ENCODE data around the gene GDI1. TPM values are rescaled to one million over a fixed set of nuclear protein-coding genes. Genes with fewer than 3 reads are reported as not detected.
"Not testable (repeated sequence)": the region's sequence is repeated elsewhere in the genome, so short reads cannot be mapped to it uniquely, and the experiment has no call there.

Gene GDI1
- total RNA-seq, result 10 to 100 TPM; 87.0 to 97.3 TPM

GRCh38 chrX:154436983-154437752 lies at the start of gene GDI1:
TSS of gene GDI1 (plus strand) at chrX:154437154. CDS start at chrX:154437255, 101 bp downstream.
- POLR2A ChIA-PET, result no interaction called here
- CTCF ChIA-PET, result no interaction called here

DNA sequence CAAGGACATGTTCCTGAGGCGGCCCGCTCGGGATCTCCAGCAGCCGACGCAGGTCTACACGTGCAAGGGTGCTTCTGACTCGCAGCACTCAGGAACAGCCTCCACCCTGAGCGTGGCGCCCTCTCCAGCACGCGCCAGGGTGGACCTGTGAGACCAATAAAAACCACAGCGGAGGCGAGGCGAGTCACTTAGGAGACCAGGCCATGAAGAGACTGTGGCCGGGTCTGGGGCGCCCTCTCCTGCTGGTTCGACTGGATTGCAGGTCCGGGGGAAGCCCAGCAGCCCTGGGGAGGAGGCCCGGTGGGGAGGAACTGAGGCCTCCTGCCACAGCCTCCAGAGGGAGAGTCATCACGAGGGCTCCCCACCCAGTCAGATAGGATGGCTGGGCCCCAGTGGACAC lies 48.9 kb upstream of the GDI1 start:
- CTCF ChIA-PET, POLR2A ChIA-PET: not testable (repeated sequence)

DNA sequence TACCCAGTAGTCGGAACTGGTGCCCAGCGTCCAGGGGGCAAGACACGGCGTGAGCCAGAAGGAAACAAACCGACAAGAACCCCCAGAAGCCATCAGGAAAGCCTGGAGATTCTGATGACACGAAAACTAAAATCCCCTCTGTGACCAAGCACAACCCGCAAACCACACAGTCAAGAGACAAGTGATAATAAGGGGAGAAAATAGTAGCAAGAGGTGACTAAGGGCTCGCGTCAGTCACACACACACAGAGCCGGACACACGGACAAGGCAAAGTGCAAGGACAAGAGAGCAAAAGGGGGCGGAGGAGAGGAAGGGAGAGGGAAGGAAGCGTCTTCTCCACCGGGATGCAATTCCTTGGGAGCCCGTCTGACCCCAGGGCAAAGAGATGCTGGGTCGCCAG lies 48.3 kb upstream of the GDI1 start:
- CTCF ChIA-PET, POLR2A ChIA-PET: not testable (repeated sequence)

DNA sequence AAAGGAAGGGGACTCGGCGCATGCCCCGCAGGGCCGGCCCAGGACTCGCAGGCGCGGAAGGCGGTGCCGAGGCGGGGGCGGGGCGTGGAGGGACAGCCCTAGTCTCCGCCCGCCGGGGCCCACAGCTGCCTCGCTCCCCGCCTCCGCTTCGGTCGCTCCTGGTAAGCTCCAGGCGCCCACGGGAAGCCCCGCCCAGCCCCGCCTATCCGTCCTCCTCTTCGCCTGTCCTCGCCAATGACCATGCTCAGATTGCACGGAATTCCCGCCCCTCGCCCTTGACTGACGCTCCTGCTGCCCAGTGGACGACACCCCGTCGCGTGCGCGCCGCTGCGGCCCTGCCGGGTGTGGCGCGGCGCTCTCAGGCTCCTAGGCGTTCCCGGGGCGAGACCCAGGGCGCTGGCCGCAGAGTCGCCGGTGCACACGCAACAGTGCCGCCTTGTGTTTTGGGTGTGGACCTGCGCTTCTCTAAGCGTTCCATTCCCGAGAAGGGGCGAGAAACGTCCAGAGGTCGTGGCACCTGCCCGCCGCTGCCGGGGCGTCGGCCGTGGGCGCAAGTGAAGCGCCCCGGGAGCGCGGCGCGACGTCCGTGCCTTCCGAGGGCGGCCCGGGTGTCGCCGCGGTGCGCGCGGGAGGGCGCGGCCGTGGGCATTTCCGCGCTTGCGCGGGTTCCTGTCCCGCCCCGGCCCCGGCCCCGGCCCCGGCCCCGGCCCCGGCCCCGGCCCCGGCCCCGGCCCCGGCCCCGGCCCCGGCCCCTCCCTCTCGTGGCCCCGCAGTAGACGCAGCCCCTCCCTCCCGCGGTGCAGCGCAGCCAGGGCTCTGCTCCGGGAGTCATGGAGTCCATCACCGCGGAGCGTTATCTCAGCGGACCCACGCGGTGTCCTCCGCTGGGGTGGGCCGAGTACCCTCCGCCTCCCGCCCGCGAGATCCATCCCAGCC lies 46.9 kb upstream of the GDI1 start:
- CTCF ChIA-PET, POLR2A ChIA-PET: not testable (repeated sequence)

DNA sequence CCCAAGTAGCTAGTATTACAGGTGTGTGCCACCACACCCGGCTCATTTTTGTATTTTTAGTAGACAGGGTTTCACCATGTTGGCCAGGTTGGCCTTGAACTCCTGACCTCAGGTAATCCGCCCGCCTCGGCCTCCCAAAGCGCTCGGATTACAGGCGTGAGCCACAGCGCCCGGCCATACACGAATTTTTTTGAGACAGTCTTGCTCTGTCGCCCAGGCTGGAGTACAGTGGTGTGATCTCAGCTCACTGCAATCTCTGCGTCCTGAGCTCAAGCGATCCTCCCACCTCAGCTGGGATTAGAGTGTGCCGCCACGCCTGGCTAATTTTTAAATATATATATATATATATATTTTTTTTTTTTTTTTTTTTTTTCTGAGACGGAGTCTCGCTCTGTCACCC lies 40.6 kb upstream of the GDI1 start:
- POLR2A ChIA-PET, CTCF ChIA-PET: not testable (repeated sequence)

GRCh38 chrX:154396973-154397887 lies 39.7 kb upstream of the GDI1 start:
- CTCF ChIA-PET, result interaction anchor here (0.6 to 2.8 kb wide), 4 partner anchors 10 to 26 kb away, joined by 4 to 10 read pairs (median 4); no protein-coding TSS in a partner anchor
- POLR2A ChIA-PET, result interaction anchor here (1.0 to 1.8 kb wide), 5 partner anchors 12 to 425 kb away, joined by 3 to 11 read pairs (median 3); partner anchors contain the start of genes DNASE1L1, FLNA and TMEM187

DNA sequence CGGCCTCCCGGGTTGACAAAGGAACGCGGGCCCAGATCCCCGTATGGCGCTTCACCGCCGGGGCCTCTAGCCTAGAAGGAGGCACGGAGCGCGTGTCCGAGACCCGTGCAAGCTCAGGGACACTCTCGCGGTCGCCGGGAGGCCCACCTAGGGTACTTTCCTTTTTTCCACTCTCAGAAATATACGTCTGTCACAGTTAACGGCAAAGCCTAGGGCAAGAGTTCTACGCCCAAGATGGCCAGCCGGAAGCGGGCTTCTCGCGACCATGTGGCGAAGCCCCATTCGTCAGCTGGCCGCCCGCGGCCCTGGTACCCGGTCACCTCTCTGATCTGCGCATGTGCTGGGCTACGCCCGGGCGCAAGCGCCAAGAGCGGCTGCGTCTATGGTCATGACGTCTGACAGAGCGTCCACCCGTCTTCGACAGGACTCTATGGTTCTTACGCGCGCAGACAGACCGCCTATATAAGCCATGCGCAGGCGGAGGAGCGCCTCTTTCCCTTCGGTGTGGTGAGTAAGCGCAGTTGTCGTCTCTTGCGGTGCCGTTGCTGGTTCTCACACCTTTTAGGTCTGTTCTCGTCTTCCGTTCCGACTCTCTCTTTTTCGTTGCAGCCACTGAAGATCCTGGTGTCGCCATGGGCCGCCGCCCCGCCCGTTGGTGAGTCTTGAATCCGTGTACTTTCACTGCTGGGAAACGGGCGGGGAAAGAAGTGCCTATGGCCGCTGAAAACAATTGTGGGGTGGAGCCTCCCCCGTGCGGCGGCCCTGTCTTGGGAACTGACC lies 38.9 kb upstream of the GDI1 start, which contains the start of gene RPL10:
RPL10 (plus strand) TSS at position 490 of the 780 bp plus-strand sequence; CDS start at position 633, 143 bp downstream.
- ChIA-PET CTCF (interaction anchor here (0.6 to 2.8 kb wide), 6 partner anchors 9 to 27 kb away, joined by 4 to 10 read pairs (median 5); partner anchors contain the start of genes DNASE1L1 and TAFAZZIN), POLR2A (interaction anchor here (1.0 to 2.2 kb wide), 7 partner anchors 11 to 426 kb away, joined by 3 to 11 read pairs (median 3); partner anchors contain the start of genes DNASE1L1, FLNA, TAFAZZIN and TMEM187)

GRCh38 chrX:154398668-154399526 lies 38.1 kb upstream of the GDI1 start:
- POLR2A ChIA-PET, result interaction anchor here (1.0 to 2.2 kb wide), 8 partner anchors 10 to 427 kb away, joined by 3 to 11 read pairs (median 4); partner anchors contain the start of genes DNASE1L1, FLNA, SLC10A3 and TAFAZZIN
- CTCF ChIA-PET, result interaction anchor here (0.8 to 2.8 kb wide), 6 partner anchors 11 to 90 kb away, joined by 3 to 10 read pairs (median 4); partner anchors contain the start of genes DNASE1L1 and TAFAZZIN

- CTCF ChIA-PET, result interaction anchor here (1.0 to 2.8 kb wide), 4 partner anchors 10 to 89 kb away, joined by 3 to 10 read pairs (median 6); partner anchors contain the start of gene DNASE1L1
- POLR2A ChIA-PET, result interaction anchor here (0.6 to 2.2 kb wide), 5 partner anchors 11 to 91 kb away, joined by 3 to 10 read pairs (median 3); partner anchors contain the start of genes SLC10A3 and TAFAZZIN
These were observed 37.2 kb upstream of the GDI1 start for GRCh38 chrX:154399527-154400368.

GRCh38 chrX:154400369-154400817 lies 36.6 kb upstream of the GDI1 start:
- ChIA-PET POLR2A (interaction anchor here (1.3 to 2.2 kb wide), 3 partner anchors 10 to 90 kb away, joined by 3 to 10 read pairs (median 4); partner anchors contain the start of genes SLC10A3 and TAFAZZIN), CTCF (interaction anchor here (1.2 kb wide), 1 partner anchor 23 kb away, joined by 3 read pairs; no protein-coding TSS in a partner anchor)

- ChIA-PET CTCF (no interaction called here), POLR2A (no interaction called here)
These were observed 35.7 kb upstream of the GDI1 start for GRCh38 chrX:154401045-154401799.

- ChIA-PET POLR2A (no interaction called here), CTCF (no interaction called here)
These were observed 34.9 kb upstream of the GDI1 start for GRCh38 chrX:154401918-154402621.

- CTCF ChIA-PET, result no interaction called here
These were observed 34.3 kb upstream of the GDI1 start for GRCh38 chrX:154402622-154403127.

GRCh38 chrX:154403192-154403591 lies 33.8 kb upstream of the GDI1 start:
- ChIA-PET CTCF (no interaction called here), POLR2A (interaction anchor here (1.0 kb wide), 1 partner anchor 9 kb away, joined by 6 read pairs; no protein-coding TSS in a partner anchor)

More at GRCh38 chrX:154402622-154403127, 34.3 kb upstream of the GDI1 start:
- POLR2A ChIA-PET, result interaction anchor here (1.0 kb wide), 1 partner anchor 9 kb away, joined by 6 read pairs; no protein-coding TSS in a partner anchor
